HepG2 (cell line): ENCODE results near the gene FKBP8. TPM values are rescaled to one million over a fixed set of nuclear protein-coding genes. Genes with fewer than 3 reads are reported as not detected.

Source experiments
- ATM ChIP-seq: fragments of 450-650 bp; IDR thresholded peaks from 2 replicates; pipeline ENCODE4 v1.7.1; 2017; ENCODE audit warnings: mild to moderate bottlenecking, borderline replicate concordance
- DMTF1 ChIP-seq: sonication (generic); formaldehyde crosslinking; IDR thresholded peaks from 2 replicates; pipeline ENCODE4 v1.4.0; 2020; ENCODE audit warnings: mild to moderate bottlenecking, missing genetic modification reagents
- MAF1 ChIP-seq: sonication (generic); formaldehyde crosslinking; IDR thresholded peaks from 2 replicates; pipeline ENCODE4 v1.5.0; 2020; ENCODE audit warnings: missing genetic modification reagents, borderline replicate concordance
- MAZ ChIP-seq, 2 experiments: sonication (generic) in 1 of 2; formaldehyde crosslinking in 1 of 2; IDR thresholded peaks; 2 replicates each; pipeline versions ENCODE4 v1.5.0 to v1.6.1; 2012 to 2020; ENCODE audit warnings: low read depth in 2 of 2, mild to moderate bottlenecking in 2 of 2, borderline replicate concordance in 1 of 2, improper control_type of control experiment in 1 of 2, low read length in 1 of 2, missing genetic modification reagents in 1 of 2, moderate library complexity in 1 of 2
- MIER3 ChIP-seq: IDR thresholded peaks from 2 replicates; pipeline ENCODE4 v1.6.1; 2016; ENCODE audit warnings: missing compliant biosample characterization, borderline replicate concordance
- MTA1 ChIP-seq: sonication (generic); formaldehyde crosslinking; IDR thresholded peaks from 2 replicates; pipeline ENCODE4 v1.4.0; 2020; ENCODE audit warnings: missing genetic modification reagents, mild to moderate bottlenecking, borderline replicate concordance
- MXI1 ChIP-seq: IDR thresholded peaks from 3 replicates; pipeline ENCODE4 v1.6.1; 2012; ENCODE audit warnings: low read depth, low read length, inconsistent platforms, borderline replicate concordance
- PRDM10 ChIP-seq: sonication (generic); formaldehyde crosslinking; IDR thresholded peaks from 2 replicates; pipeline ENCODE4 v1.4.0; 2020; ENCODE audit warnings: low read depth, missing genetic modification reagents
- SKI ChIP-seq: fragments of 450-650 bp; IDR thresholded peaks from one replicate; pipeline ENCODE4 v1.6.1; 2018; ENCODE audit warnings: mild to moderate bottlenecking; ENCODE audit not compliant: partially characterized antibody
- SMAD1 ChIP-seq: sonication (generic); formaldehyde crosslinking; IDR thresholded peaks from 2 replicates; pipeline ENCODE4 v1.4.0; 2020; ENCODE audit warnings: missing genetic modification reagents, low read depth, mild to moderate bottlenecking, borderline replicate concordance
- SNRNP70 ChIP-seq: fragments of 200-400 bp; formaldehyde crosslinking; IDR thresholded peaks from 2 replicates; pipeline ENCODE4 v1.6.1; 2017; ENCODE audit warnings: mild to moderate bottlenecking, low read depth, low read length, moderate library complexity
- SSRP1 ChIP-seq: IDR thresholded peaks from 2 replicates; pipeline ENCODE4 v1.6.1; 2016; ENCODE audit warnings: control low read depth
- TRIM24 ChIP-seq: sonication (generic); formaldehyde crosslinking; IDR thresholded peaks from 2 replicates; pipeline ENCODE4 v1.8.0; 2022; ENCODE audit warnings: mild to moderate bottlenecking, missing genetic modification reagents
- XRCC5 ChIP-seq: fragments of 200-400 bp; formaldehyde crosslinking; optimal IDR thresholded peaks from 2 replicates; pipeline ENCODE3; 2017; ENCODE audit warnings: mild to moderate bottlenecking, low read length
- ZFY ChIP-seq: sonication (generic); formaldehyde crosslinking; IDR thresholded peaks from 2 replicates; pipeline ENCODE4 v1.4.0; 2020; ENCODE audit warnings: missing genetic modification reagents
- ZSCAN29 ChIP-seq: sonication (generic); formaldehyde crosslinking; conservative IDR thresholded peaks from 2 replicates; pipeline ENCODE4 v1.4.0; 2020; ENCODE audit warnings: mild to moderate bottlenecking, missing genetic modification reagents
- polyA plus RNA-seq, 8 experiments: library from polyadenylated mRNA; depleted of rRNA in 3 of 8; stranded (reverse) in 7 of 8; unstranded in 1 of 8; fragments of >200 nt; fragmentation: Illumina TruSeq in 4 of 8; extraction: Trizol in 4 of 8; gene quantifications; 2 replicates each; pipeline versions ENCODE4 v1.2.1 to v1.2.3, GENCODE V29; 2011 to 2016; ENCODE audit warnings: low read depth in 4 of 8, missing spikeins in 1 of 8, mixed read lengths in 1 of 8; ENCODE audit not compliant: insufficient read depth in 1 of 8
- total RNA-seq, 5 experiments: library from RNA; depleted of rRNA; stranded (reverse); fragments of >200 nt; fragmentation: Illumina TruSeq; extraction: Trizol; gene quantifications; 2 replicates each; pipeline ENCODE4 v1.2.3, GENCODE V29; 2016; ENCODE audit warnings: low read depth in 1 of 5
- TF ChIP-seq, protein P1 (sequence below): sonication (generic); formaldehyde crosslinking; IDR thresholded peaks from 2 replicates; pipeline ENCODE4 v1.4.0; 2020; ENCODE audit warnings: missing genetic modification reagents; ENCODE audit errors: not compliant biosample characterization

The FKBP8 gene
- total and polyA plus RNA-seq, 2 of the 13 experiments (the other 11 are each of a cell fraction or from before 2014, with no cell fraction given) = 81.7 to 93.9 TPM

- TF ChIP-seq MAZ (IDR thresholded peaks at IDR 0.05; ENCODE audit: borderline replicate concordance, low read depth, low read length) (no peak), MAZ (CRISPR knock-in tag; IDR thresholded peaks at IDR 0.05; ENCODE audit: low read depth) (peak; percentile 76; the same call in 1 of the 2 replicates), SNRNP70 (no peak), PRDM10 (CRISPR knock-in tag) (no peak), ZFY (CRISPR knock-in tag) (peak; percentile 82), ATM (no peak), ZSCAN29 (CRISPR knock-in tag) (no peak; the same call in 1 of the 2 replicates), DMTF1 (CRISPR knock-in tag) (peak; percentile 73; the same call in 1 of the 2 replicates), MXI1 (peak; percentile 94), XRCC5 (no peak), MIER3 (CRISPR knock-in tag) (no peak), SMAD1 (CRISPR knock-in tag) (no peak), SSRP1 (CRISPR knock-in tag) (0 out of 2 replicates have a peak, but pooled peaks have one; percentile 2), MTA1 (CRISPR knock-in tag) (no peak; the same call in 1 of the 2 replicates), MAF1 (CRISPR knock-in tag) (no peak; the same call in none of the 2 replicates), SKI (no peak), TRIM24 (CRISPR knock-in tag) (no peak)
- TF ChIP-seq, protein P1, sequence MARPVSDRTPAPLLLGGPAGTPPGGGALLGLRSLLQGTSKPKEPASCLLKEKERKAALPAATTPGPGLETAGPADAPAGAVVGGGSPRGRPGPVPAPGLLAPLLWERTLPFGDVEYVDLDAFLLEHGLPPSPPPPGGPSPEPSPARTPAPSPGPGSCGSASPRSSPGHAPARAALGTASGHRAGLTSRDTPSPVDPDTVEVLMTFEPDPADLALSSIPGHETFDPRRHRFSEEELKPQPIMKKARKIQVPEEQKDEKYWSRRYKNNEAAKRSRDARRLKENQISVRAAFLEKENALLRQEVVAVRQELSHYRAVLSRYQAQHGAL (CRISPR knock-in tag) = peak; percentile 44
Observed at GRCh38 chr19:18589380-18590272, 46.3 kb upstream of the FKBP8 start (continued).
